ENCODE data around the gene GLCCI1. TPM values are rescaled to one million over a fixed set of nuclear protein-coding genes. Genes with fewer than 3 reads are reported as not detected.

GLCCI1 gene
- total and polyA plus RNA-seq, 2 of the 8 experiments (the other 6 are each of a cell fraction or from before 2014, with no cell fraction given) = 12.4 to 27.7 TPM

DNA sequence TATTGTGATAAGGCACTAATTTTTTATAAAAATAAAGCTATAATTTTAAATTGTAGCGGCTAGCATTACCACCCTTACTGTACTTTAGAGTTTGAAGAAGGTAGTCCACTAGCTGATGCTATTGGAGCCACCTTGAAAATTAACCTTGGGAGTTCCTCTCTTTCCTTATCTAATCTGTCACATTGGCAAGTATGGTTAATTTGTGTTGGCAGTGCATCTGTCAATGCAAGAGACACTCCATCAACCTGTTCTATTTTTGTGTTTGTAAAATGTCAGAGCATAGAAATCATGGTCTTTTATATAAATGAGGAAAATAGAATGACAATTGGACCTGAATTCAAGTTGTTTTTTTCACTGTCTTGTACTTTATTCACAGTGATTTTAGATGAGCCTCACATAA lies 20.5 kb downstream of the GLCCI1 start:
- Histone ChIP-seq H3K23ac (ENCODE audit: insufficient read length) (no peak overlapping the region), H3K79me2 (ENCODE audit: control insufficient read depth in 1 of 2, insufficient read depth in 2 of 2, low read length in 2 of 2) (peaks cover 0 to 85% of the 10 kb centered on the region in 2 experiments; a peak in 2 of 4 replicates), H3K18ac (ENCODE audit: extremely low read depth, low read length) (no peak overlapping the region), H3K4ac (replicated peaks; ENCODE audit: insufficient read length, low read depth, low read length) (no peak overlapping the region), H3K56ac (replicated peaks; ENCODE audit: insufficient read length, low read depth, low read length) (no peak overlapping the region), H2AK5ac (ENCODE audit: low read depth, low read length) (no peak overlapping the region), H4K91ac (replicated peaks; ENCODE audit: insufficient read length, low read length) (no peak overlapping the region), H2BK15ac (ENCODE audit: low read length) (no peak overlapping the region), H3K23me2 (ENCODE audit: low read depth, low read length) (no peaks in the 10 kb centered on the region), H4K5ac (ENCODE audit: insufficient read length, low read depth, low read length) (no peak overlapping the region), H3K4me1 (replicated peaks in 1 of 4; ENCODE audit: control insufficient read depth in 3 of 4, insufficient read depth in 4 of 4, low read length in 3 of 4) (no peaks in the 10 kb centered on the region), H3K4me2 (ENCODE audit: insufficient read depth in 1 of 2, low read depth in 2 of 2, low read length in 2 of 2) (no peak overlapping the region), H3K9ac (replicated peaks in 1 of 4; ENCODE audit: extremely low read depth in 1 of 4, low read depth in 3 of 4, low read length in 3 of 4) (no peak overlapping the region), H4K8ac (ENCODE audit: extremely low read depth, insufficient read depth, low read length) (no peak overlapping the region), H3K27me3 (replicated peaks in 1 of 4; ENCODE audit: control insufficient read depth in 3 of 4, extremely low read depth in 1 of 4, insufficient read depth in 3 of 4, low read length in 3 of 4) (no peaks in the 10 kb centered on the region), H2BK120ac (replicated peaks; ENCODE audit: low read depth, low read length) (no peak overlapping the region), H4K20me1 (replicated peaks in 1 of 2; ENCODE audit: control insufficient read depth in 1 of 2, insufficient read depth in 2 of 2, low read length in 2 of 2) (no peaks in the 10 kb centered on the region), H2BK20ac (ENCODE audit: low read length) (no peak overlapping the region), H3K79me1 (ENCODE audit: low read depth, low read length) (no peaks in the 10 kb centered on the region), H2BK5ac (ENCODE audit: low read depth, low read length) (no peak overlapping the region), H2AFZ (ENCODE audit: low read length) (no peak overlapping the region), H3K4me3 (ENCODE audit: extremely low read depth in 1 of 4, insufficient read depth in 2 of 4, low read depth in 3 of 4, low read length in 4 of 4) (no peak overlapping the region), H3K14ac (ENCODE audit: insufficient read length) (no peak overlapping the region), H3K36me3 (ENCODE audit: control insufficient read depth in 2 of 4, insufficient read depth in 4 of 4, low read length in 3 of 4) (no peaks in the 10 kb centered on the region; a peak in 4 of 8 replicates), H3K9me3 (ENCODE audit: insufficient read depth in 2 of 2, low read depth in 1 of 2, low read length in 1 of 2) (peaks cover 4 to 5% of the 10 kb centered on the region in 2 experiments; a peak in 2 of 4 replicates), H3K27ac (ENCODE audit: low read depth, low read length) (no peak overlapping the region), H2BK12ac (ENCODE audit: low read depth, low read length) (no peak overlapping the region)
- DNase-seq (ENCODE audit: low read depth in 1 of 2, low spot score in 2 of 2) (no peak), FAIRE-seq (no peak)
- WGBS, 2 experiments (ENCODE audit: extremely low coverage in 1 of 2, insufficient coverage in 1 of 2, insufficient read length in 1 of 2, insufficient replicate concordance in 2 of 2, low coverage in 1 of 2, low lambda C conversion rate in 2 of 2, missing lambda C conversion rate in 1 of 2) = 87% methylated on average over 1 of the region's 1 CpG; no CpG with 5 or more reads in 1 of the 2 experiments
- CTCF ChIA-PET (ENCODE audit: partially characterized antibody) = interaction anchor here (0.7 to 1.2 kb wide), 2 partner anchors 227 to 637 kb away, joined by 3 read pairs; no protein-coding TSS in a partner anchor
- POLR2A ChIA-PET (ENCODE audit: partially characterized antibody) = no interaction called here
- TF ChIP-seq TBP (IDR thresholded peaks at IDR 0.05; ENCODE audit: low read depth, low read length) (no peak), SIN3A (conservative IDR thresholded peaks at IDR 0.05 in 1 of 2, IDR thresholded peaks at IDR 0.05 in 1 of 2; ENCODE audit: low read depth in 1 of 2, low read length in 2 of 2) (no peak), RNF2 (IDR thresholded peaks at IDR 0.05; ENCODE audit: borderline replicate concordance, low read depth, low read length, missing control alignments, poor library complexity, severe bottlenecking) (no peak), EP300 (IDR thresholded peaks at IDR 0.05; ENCODE audit: borderline replicate concordance in 1 of 2, low read depth in 2 of 2, low read length in 2 of 2) (no peak), CREB1 (IDR thresholded peaks at IDR 0.05) (no peak), SIX5 (IDR thresholded peaks at IDR 0.05; ENCODE audit: low read depth, low read length) (no peak), BACH1 (IDR thresholded peaks at IDR 0.05; ENCODE audit: low read length) (no peak), RXRA (IDR thresholded peaks at IDR 0.05; ENCODE audit: insufficient read depth, low read depth, low read length) (no peak), CHD1 (IDR thresholded peaks at IDR 0.05; ENCODE audit: low read depth, low read length) (no peak), SIRT6 (IDR thresholded peaks at IDR 0.05; ENCODE audit: low read length) (no peak), SP1 (IDR thresholded peaks at IDR 0.05; ENCODE audit: low read depth, low read length) (no peak)
- TF ChIP-seq, protein P1, sequence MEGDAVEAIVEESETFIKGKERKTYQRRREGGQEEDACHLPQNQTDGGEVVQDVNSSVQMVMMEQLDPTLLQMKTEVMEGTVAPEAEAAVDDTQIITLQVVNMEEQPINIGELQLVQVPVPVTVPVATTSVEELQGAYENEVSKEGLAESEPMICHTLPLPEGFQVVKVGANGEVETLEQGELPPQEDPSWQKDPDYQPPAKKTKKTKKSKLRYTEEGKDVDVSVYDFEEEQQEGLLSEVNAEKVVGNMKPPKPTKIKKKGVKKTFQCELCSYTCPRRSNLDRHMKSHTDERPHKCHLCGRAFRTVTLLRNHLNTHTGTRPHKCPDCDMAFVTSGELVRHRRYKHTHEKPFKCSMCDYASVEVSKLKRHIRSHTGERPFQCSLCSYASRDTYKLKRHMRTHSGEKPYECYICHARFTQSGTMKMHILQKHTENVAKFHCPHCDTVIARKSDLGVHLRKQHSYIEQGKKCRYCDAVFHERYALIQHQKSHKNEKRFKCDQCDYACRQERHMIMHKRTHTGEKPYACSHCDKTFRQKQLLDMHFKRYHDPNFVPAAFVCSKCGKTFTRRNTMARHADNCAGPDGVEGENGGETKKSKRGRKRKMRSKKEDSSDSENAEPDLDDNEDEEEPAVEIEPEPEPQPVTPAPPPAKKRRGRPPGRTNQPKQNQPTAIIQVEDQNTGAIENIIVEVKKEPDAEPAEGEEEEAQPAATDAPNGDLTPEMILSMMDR (IDR thresholded peaks at IDR 0.05; ENCODE audit: control extremely low read depth in 1 of 3, insufficient read depth in 1 of 3, low read depth in 1 of 3, low read length in 3 of 3) = no peak
